Testis (tissue), 3 donors: ENCODE measurements around the gene HEG1. TPM values are rescaled to one million over a fixed set of nuclear protein-coding genes. Genes with fewer than 3 reads are reported as not detected.

ENCODE experiments used
- DNase-seq: peaks from one replicate; pipeline ENCODE4 v3.0.0-alpha.2; 2019
- H3K27ac ChIP-seq, 2 donors: fragments of 200-600 bp; sonication (generic); one replicate each; pipeline ENCODE4 v1.5.1; 2019
- H3K27me3 ChIP-seq: fragments of 200-600 bp; sonication (generic); one replicate; pipeline ENCODE4 v1.5.1; 2019
- H3K36me3 ChIP-seq: fragments of 200-600 bp; sonication (generic); one replicate; pipeline ENCODE4 v1.5.1; 2017; ENCODE audit warnings: low read depth; ENCODE audit errors: missing control alignments
- H3K4me1 ChIP-seq: fragments of 200-600 bp; sonication (generic); one replicate; pipeline ENCODE4 v1.5.1; 2019
- H3K4me3 ChIP-seq, 2 donors: fragments of 200-600 bp; sonication (generic); one replicate each; pipeline ENCODE4 v1.5.1; 2017 to 2019
- H3K9me3 ChIP-seq: fragments of 200-600 bp; sonication (generic); one replicate; pipeline ENCODE4 v1.5.1; 2017
- CTCF ChIP-seq, 3 experiments: fragments of 450-650 bp in 2 of 3; fragments of 200-600 bp in 1 of 3; sonication (generic) in 1 of 3; IDR thresholded peaks; one replicate each; pipeline ENCODE4 v1.5.1; 2016 to 2019; ENCODE audit warnings: antibody characterized with exemption in 3 of 3, mild to moderate bottlenecking in 2 of 3, moderate library complexity in 1 of 3
- POLR2A ChIP-seq: fragments of 450-650 bp; IDR thresholded peaks from one replicate; pipeline ENCODE4 v1.6.1; 2017; ENCODE audit warnings: antibody characterized with exemption, mild to moderate bottlenecking, moderate library complexity
- WGBS, 2 donors: methylation state at CpG; one replicate each; pipeline ENCODE4 v1.1.5; 2018; 5-methylcytosine and 5-hydroxymethylcytosine counted together
- intact Hi-C: fragments of 100-400 bp; cut with DNase I; formaldehyde crosslinking; loops from one replicate; pipeline ENCODE4 v1.15.1; 2023; ENCODE audit warnings: low total_unique reads
- polyA plus RNA-seq: library from polyadenylated mRNA; stranded (reverse); fragments of 350-450 nt; fragmentation: Illumina TruSeq; extraction: RNeasy Lipid Tissue Mini Kit (QIAGEN cat#74804); gene quantifications from one replicate; pipeline ENCODE4 v1.2.3, GENCODE V29; 2014; ENCODE audit warnings: low read depth, low replicate concordance; ENCODE audit not compliant: insufficient read depth
- total RNA-seq, 2 donors: library from RNA; depleted of rRNA; stranded (reverse); fragments of >200 nt; gene quantifications; one replicate each; pipeline ENCODE4 v1.2.3, GENCODE V29; 2016

HEG1 gene
- total and polyA plus RNA-seq, 3 donors from 2014 or later, result 50.3 to 160 (median 120) TPM

GRCh38 chr3:124923833-124924232 lies 132.0 kb downstream of the HEG1 start:
- Histone ChIP-seq H3K36me3 (no peaks in the 10 kb centered on the region), H3K4me3 (no peak overlapping the region), H3K9me3 (no peaks in the 10 kb centered on the region), H3K27ac (no peak overlapping the region), H3K4me1 (no peaks in the 10 kb centered on the region), H3K27me3 (no peaks in the 10 kb centered on the region)
- intact Hi-C loops, result no loop called here
- DNase-seq, result no peak
- TF ChIP-seq POLR2A (no peak), CTCF (IDR thresholded peaks at IDR 0.05) (no peak)

DNA sequence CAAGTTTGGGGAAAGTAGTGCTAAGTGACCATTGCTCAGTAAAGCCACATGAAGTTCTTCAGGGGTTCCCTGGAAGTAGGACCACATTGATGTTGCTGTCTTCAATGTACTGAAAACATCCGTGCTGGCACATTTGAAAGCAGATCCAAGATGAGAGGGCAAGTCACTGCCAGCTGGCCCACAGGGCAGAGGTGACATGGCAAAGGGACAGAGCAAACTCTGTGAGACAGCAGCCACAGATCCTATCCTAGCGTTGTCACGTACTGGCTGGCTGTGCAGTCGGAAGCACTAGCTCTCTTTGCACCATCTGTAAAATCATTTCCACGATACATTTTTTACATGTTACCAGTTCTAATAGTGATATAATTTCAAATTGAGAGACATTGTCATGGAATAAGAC lies 135.1 kb downstream of the HEG1 start:
- WGBS, 2 donors, result 90 to 93% methylated on average over 5 of the region's 5 CpGs
- H3K36me3 ChIP-seq, result no peaks in the 10 kb centered on the region
- intact Hi-C loops, result no loop called here
- no peaks in the 10 kb centered on the region for H3K4me1 ChIP-seq
- no peak for DNase-seq
- no peak overlapping the region for H3K27ac ChIP-seq
- H3K27me3 ChIP-seq, result no peaks in the 10 kb centered on the region
- H3K4me3 ChIP-seq, result no peak overlapping the region
- TF ChIP-seq POLR2A (no peak), CTCF (IDR thresholded peaks at IDR 0.05) (no peak)
- no peaks in the 10 kb centered on the region for H3K9me3 ChIP-seq

- 56 to 58% methylated on average over 2 of the region's 2 CpGs for WGBS, 2 donors
- no peak overlapping the region for H3K4me3 ChIP-seq
- DNase-seq, result no peak
- no peaks in the 10 kb centered on the region for H3K27me3 ChIP-seq
- intact Hi-C loops, result no loop called here
- no peaks in the 10 kb centered on the region for H3K36me3 ChIP-seq
- no peaks in the 10 kb centered on the region for H3K4me1 ChIP-seq
- no peaks in the 10 kb centered on the region for H3K9me3 ChIP-seq
- H3K27ac ChIP-seq, result no peak overlapping the region
- TF ChIP-seq CTCF (IDR thresholded peaks at IDR 0.05) (no peak), POLR2A (no peak)
These were observed 136.0 kb downstream of the HEG1 start for GRCh38 chr3:124919756-124920155.

GRCh38 chr3:124918524-124918923 lies 137.3 kb downstream of the HEG1 start:
- Histone ChIP-seq H3K4me3 (no peak overlapping the region), H3K9me3 (no peaks in the 10 kb centered on the region), H3K36me3 (no peaks in the 10 kb centered on the region), H3K27me3 (no peaks in the 10 kb centered on the region), H3K4me1 (no peaks in the 10 kb centered on the region), H3K27ac (no peak overlapping the region)
- TF ChIP-seq POLR2A, result no peak
- TF ChIP-seq CTCF (IDR thresholded peaks at IDR 0.05), result no peak
- DNase-seq, result no peak
- WGBS, 2 donors, result 95 to 98% methylated on average over 2 of the region's 2 CpGs
- intact Hi-C loops, result no loop called here

DNA sequence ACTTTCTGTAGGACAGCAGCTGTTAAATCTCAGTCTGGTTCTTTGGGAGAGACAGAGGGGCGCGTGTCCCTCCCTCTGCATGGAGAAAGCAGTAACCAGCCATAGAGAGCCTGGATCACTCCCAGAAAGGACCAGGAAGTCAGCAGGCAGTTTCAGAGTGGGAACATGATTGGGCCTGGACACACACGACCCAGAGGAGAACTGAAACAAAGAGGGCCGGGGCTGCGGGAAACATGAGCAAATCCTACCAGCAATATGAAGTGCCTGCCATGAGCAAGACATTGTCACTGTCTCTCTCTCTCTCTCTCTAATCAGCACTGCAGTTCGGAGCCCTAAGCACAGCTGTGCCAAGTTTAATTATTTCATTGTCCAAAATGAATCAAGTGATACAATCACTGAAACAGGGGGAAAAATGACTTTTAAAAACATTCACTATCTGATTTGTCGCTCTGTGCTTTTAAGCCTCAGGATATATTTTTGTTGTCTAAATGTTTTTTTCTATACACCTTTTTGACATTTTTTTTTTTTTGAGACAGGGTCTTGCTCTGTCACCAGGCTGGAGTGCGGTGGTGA lies 138.9 kb downstream of the HEG1 start:
- intact Hi-C loops, result no loop called here
- Histone ChIP-seq H3K4me1 (no peaks in the 10 kb centered on the region), H3K4me3 (no peak overlapping the region), H3K36me3 (no peaks in the 10 kb centered on the region), H3K27ac (no peak overlapping the region), H3K27me3 (no peaks in the 10 kb centered on the region), H3K9me3 (no peaks in the 10 kb centered on the region)
- TF ChIP-seq POLR2A (no peak), CTCF (IDR thresholded peaks at IDR 0.05) (no peak)
- WGBS, 2 donors, result 52 to 65% methylated on average over 8 of the region's 8 CpGs
- DNase-seq, result no peak
